ENCODE data around the gene CRAMP1. TPM values are rescaled to one million over a fixed set of nuclear protein-coding genes. Genes with fewer than 3 reads are reported as not detected.

The CRAMP1 gene
- total RNA-seq, 1 donor from 2014 or later = 52.4 TPM

DNA sequence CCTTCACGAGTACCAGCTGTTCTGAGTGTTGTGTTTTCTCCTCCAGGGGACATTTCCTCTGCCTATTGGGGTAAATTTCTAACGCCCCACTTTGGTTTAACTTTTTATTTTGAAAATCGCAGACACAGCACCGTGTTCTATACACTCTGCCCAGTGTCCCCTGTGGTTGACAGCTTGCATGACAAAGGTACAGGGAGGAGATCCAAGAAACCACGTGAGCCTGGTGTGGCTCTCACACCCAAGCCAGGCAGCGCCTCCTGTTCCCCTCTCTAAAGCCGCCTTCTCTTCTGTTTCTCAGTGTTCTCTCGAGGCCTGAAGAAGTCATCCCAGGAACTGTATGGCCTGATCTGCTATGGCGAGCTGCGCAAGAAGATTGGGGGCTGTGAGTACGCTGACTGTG is 25.4 kb downstream of the CRAMP1 start:
- Mint-ChIP-seq H3K27ac (ENCODE audit: unreplicated experiment) (no peak overlapping the region), H3K4me1 (ENCODE audit: low read depth, unreplicated experiment) (peaks cover 2% of the 10 kb centered on the region), H3K36me3 (ENCODE audit: unreplicated experiment) (no peaks in the 10 kb centered on the region), H3K4me3 (ENCODE audit: unreplicated experiment) (no peak overlapping the region), H3K9me3 (ENCODE audit: unreplicated experiment) (peaks cover 4% of the 10 kb centered on the region), H3K27me3 (ENCODE audit: unreplicated experiment) (peaks cover 6% of the 10 kb centered on the region)
- TF ChIP-seq, protein P1, sequence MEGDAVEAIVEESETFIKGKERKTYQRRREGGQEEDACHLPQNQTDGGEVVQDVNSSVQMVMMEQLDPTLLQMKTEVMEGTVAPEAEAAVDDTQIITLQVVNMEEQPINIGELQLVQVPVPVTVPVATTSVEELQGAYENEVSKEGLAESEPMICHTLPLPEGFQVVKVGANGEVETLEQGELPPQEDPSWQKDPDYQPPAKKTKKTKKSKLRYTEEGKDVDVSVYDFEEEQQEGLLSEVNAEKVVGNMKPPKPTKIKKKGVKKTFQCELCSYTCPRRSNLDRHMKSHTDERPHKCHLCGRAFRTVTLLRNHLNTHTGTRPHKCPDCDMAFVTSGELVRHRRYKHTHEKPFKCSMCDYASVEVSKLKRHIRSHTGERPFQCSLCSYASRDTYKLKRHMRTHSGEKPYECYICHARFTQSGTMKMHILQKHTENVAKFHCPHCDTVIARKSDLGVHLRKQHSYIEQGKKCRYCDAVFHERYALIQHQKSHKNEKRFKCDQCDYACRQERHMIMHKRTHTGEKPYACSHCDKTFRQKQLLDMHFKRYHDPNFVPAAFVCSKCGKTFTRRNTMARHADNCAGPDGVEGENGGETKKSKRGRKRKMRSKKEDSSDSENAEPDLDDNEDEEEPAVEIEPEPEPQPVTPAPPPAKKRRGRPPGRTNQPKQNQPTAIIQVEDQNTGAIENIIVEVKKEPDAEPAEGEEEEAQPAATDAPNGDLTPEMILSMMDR (IDR thresholded peaks at IDR 0.05; ENCODE audit: partially characterized antibody, unreplicated experiment) = no peak
- DNase-seq = no peak

DNA sequence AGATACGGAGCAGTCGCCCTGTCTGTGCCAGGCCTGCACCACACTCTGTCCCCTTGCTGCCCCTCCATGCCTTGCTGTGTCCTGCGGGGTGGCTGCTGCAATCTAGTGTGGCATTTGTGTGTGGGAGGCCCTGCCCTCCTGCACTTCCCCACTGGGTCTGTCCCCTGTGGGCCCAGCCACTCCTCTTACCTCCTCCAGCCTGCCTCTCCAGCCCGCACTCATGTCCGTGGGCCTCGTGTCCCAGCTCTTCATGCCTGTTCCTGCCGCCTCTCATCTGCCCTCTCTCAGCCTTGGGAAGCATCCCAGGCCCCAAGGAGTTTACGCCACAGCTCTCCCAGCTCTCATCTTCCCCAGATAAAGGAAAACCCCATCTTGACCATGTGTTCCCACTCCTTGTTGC is 26.6 kb downstream of the CRAMP1 start:
- H3K36me3 Mint-ChIP-seq (ENCODE audit: unreplicated experiment) = no peaks in the 10 kb centered on the region

DNA sequence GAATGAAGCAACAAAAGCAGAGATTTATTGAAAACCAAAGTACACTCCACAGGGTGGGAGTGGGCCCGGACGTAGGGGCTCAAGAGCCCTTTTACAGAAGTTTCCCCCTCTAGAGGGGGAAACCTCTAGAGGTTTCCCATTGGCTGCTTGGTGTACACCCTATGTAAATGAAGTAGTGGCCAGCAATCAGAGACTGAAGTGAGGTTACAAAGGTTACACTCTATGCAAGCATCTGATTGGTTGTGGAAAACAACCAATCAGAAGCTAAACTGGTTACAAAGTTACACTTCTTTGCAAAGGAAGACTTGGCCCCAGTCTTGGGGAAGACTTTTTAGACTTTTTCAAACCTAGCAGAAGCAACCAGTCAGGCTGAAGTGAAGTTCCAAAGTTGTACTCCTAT is 27.1 kb downstream of the CRAMP1 start:
- H3K4me3 Mint-ChIP-seq (ENCODE audit: unreplicated experiment) = no peak overlapping the region
- TF ChIP-seq, protein P1 (IDR thresholded peaks at IDR 0.05; ENCODE audit: partially characterized antibody, unreplicated experiment) = no peak
- H3K27me3 Mint-ChIP-seq (ENCODE audit: unreplicated experiment) = peaks cover 6% of the 10 kb centered on the region
- no peaks in the 10 kb centered on the region for H3K36me3 Mint-ChIP-seq (ENCODE audit: unreplicated experiment)
- peaks cover 2% of the 10 kb centered on the region for H3K4me1 Mint-ChIP-seq (ENCODE audit: low read depth, unreplicated experiment)
- peaks cover 2% of the 10 kb centered on the region for H3K9me3 Mint-ChIP-seq (ENCODE audit: unreplicated experiment)
- H3K27ac Mint-ChIP-seq (ENCODE audit: unreplicated experiment) = peak overlapping the region; percentile 68
- DNase-seq = no peak

More for the DNA sequence above, 26.6 kb downstream of the CRAMP1 start:
- Mint-ChIP-seq H3K4me3 (ENCODE audit: unreplicated experiment) (no peak overlapping the region), H3K9me3 (ENCODE audit: unreplicated experiment) (peaks cover 2% of the 10 kb centered on the region), H3K27me3 (ENCODE audit: unreplicated experiment) (peaks cover 6% of the 10 kb centered on the region), H3K27ac (ENCODE audit: unreplicated experiment) (peak overlapping the region; percentile 68), H3K4me1 (ENCODE audit: low read depth, unreplicated experiment) (peaks cover 2% of the 10 kb centered on the region)
- DNase-seq = no peak
- TF ChIP-seq, protein P1 (IDR thresholded peaks at IDR 0.05; ENCODE audit: partially characterized antibody, unreplicated experiment) = no peak

DNA sequence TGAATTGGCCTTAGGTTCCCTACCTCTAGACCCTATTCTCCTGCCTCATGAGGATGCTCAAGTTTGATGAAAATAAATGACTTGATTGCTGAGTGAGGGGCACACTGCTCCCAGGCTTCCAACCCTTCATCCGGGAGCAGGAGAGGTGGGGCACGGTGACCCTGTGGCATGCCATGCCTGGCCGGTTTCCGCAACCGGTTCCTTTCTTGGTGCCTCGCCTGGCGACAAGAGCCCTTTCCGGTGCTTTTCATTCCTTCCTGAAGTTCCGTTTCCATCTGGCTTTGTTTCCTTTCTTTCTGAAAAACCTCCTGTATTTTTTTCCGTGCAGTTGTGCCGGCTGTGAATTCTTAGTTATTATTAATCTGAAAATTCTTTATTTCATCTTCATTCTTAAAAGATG is 27.7 kb downstream of the CRAMP1 start:
- TF ChIP-seq, protein P1 (IDR thresholded peaks at IDR 0.05; ENCODE audit: partially characterized antibody, unreplicated experiment) = no peak
- peaks cover 6% of the 10 kb centered on the region for H3K27me3 Mint-ChIP-seq (ENCODE audit: unreplicated experiment)
- H3K9me3 Mint-ChIP-seq (ENCODE audit: unreplicated experiment) = peaks cover 2% of the 10 kb centered on the region
- no peak overlapping the region for H3K27ac Mint-ChIP-seq (ENCODE audit: unreplicated experiment)
- H3K36me3 Mint-ChIP-seq (ENCODE audit: unreplicated experiment) = no peaks in the 10 kb centered on the region
- peak overlapping the region; percentile 40 for H3K4me3 Mint-ChIP-seq (ENCODE audit: unreplicated experiment)
- peaks cover 2% of the 10 kb centered on the region for H3K4me1 Mint-ChIP-seq (ENCODE audit: low read depth, unreplicated experiment)
- DNase-seq = no peak

DNA sequence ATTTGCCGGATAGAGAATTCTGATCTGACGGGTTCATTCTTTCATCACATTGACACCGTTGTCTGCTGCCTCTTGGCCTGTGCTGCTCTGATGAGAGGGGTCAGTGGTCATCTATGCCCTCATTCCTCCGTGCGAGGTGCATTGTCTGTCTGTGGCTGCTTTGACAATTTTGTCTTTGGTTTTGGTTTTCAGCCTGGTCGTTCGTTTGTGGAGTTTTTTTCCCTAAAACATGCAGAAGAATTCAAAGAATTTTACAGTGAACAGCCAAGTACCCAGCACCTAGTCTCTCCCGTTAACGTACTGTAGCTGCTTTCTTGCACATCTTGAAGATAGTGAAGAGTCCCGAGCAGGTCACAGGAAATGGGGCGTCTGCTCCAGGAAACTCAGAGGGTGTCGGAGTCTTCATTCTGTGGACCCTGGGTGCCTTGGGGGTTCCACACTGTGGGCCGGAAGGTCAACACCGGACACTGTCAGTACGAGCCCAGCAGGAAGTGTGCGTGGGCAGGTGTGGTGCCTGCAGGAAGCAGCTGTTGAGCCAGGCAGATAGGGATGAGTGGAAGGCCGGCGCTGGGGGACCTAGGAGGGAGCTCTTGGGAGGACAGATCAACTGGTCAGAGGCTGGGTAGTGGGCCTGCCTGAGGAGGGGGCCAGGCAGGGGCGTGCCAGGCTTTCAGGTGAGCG is 28.2 kb downstream of the CRAMP1 start:
- Mint-ChIP-seq H3K27me3 (ENCODE audit: unreplicated experiment) (peaks cover 6% of the 10 kb centered on the region), H3K4me1 (ENCODE audit: low read depth, unreplicated experiment) (peaks cover 2% of the 10 kb centered on the region), H3K4me3 (ENCODE audit: unreplicated experiment) (no peak overlapping the region), H3K9me3 (ENCODE audit: unreplicated experiment) (peaks cover 2% of the 10 kb centered on the region), H3K36me3 (ENCODE audit: unreplicated experiment) (no peaks in the 10 kb centered on the region), H3K27ac (ENCODE audit: unreplicated experiment) (peak overlapping the region; percentile 3)
- no peak for DNase-seq
- TF ChIP-seq, protein P1 (IDR thresholded peaks at IDR 0.05; ENCODE audit: partially characterized antibody, unreplicated experiment) = no peak
